ENCODE measurements around the gene SLC31A2. TPM values are rescaled to one million over a fixed set of nuclear protein-coding genes. Genes with fewer than 3 reads are reported as not detected.

Gene SLC31A2
- total and polyA plus RNA-seq, 10 donors: 7.7 to 97.3 (median 43.2) TPM

DNA sequence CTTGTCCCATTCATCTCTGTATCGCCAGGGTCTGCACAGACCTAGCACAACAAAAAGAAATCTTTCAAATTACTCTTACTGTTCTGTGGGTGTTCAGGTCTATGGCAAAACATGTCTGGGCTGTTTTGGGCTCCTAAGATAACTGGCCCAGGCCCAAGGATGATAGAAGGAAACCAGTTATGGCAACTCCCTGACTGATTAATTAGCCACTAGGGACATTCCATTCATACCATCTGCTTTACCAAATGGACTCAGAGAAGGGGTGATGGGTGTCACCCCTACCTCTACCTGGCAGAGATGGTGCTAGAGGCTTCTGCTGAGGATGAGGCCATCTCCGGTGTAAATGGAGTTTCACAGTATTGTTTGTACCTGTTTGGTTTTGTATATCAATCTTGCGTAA lies 1.9 kb downstream of the SLC31A2 start:
- intact Hi-C loops (cut with DNase I; ENCODE audit: low total_unique reads): no loop called here
- WGBS, 5 donors: 74 to 97% (median 86%) methylated on average over 3 of the region's 3 CpGs

DNA sequence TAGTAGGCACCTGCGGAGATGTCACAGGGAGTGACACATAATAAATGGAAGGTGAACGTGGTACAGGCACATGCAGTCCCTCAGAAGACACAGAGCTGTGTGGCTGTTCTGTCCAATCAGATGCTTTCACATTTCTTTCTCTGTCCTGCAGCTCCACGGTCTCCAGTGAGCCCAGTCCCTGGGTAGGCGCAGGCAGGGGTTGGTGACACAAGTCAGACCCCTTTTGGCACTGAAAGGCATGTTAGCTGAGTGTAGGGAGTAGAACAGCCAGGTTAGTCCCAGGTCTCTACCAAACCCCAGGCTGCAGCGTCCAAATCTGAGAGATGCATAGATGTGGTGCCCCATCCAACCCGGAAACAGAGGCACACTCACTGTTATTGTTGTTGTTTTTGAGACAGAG lies 2.8 kb downstream of the SLC31A2 start:
- TF ChIP-seq, protein P1, sequence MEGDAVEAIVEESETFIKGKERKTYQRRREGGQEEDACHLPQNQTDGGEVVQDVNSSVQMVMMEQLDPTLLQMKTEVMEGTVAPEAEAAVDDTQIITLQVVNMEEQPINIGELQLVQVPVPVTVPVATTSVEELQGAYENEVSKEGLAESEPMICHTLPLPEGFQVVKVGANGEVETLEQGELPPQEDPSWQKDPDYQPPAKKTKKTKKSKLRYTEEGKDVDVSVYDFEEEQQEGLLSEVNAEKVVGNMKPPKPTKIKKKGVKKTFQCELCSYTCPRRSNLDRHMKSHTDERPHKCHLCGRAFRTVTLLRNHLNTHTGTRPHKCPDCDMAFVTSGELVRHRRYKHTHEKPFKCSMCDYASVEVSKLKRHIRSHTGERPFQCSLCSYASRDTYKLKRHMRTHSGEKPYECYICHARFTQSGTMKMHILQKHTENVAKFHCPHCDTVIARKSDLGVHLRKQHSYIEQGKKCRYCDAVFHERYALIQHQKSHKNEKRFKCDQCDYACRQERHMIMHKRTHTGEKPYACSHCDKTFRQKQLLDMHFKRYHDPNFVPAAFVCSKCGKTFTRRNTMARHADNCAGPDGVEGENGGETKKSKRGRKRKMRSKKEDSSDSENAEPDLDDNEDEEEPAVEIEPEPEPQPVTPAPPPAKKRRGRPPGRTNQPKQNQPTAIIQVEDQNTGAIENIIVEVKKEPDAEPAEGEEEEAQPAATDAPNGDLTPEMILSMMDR (IDR thresholded peaks at IDR 0.05 in 8 of 11, conservative IDR thresholded peaks at IDR 0.05 in 3 of 11): no peak
- TF ChIP-seq POLR2AphosphoS5 (IDR thresholded peaks at IDR 0.05) (no peak), POLR2A (IDR thresholded peaks at IDR 0.05) (no peak)
- H3K27ac ChIP-seq: peak overlapping the region in 5 of 8 donors; percentile 3 to 96 (median 96)
- H3K27me3 ChIP-seq (replicated peaks in 1 of 7): no peaks in the 10 kb centered on the region
- H3K36me3 ChIP-seq: peaks cover 0 to 37% (median 8%) of the 10 kb centered on the region in 6 donors
- peak overlapping the region in 4 of 8 donors; percentile 10 to 94 (median 90) for H3K4me3 ChIP-seq
- intact Hi-C loops (cut with DNase I; ENCODE audit: low total_unique reads): no loop called here
- peaks cover 3 to 98% (median 56%) of the 10 kb centered on the region in 6 donors for H3K4me1 ChIP-seq
- WGBS, 5 donors: 83 to 93% (median 91%) methylated on average over 6 of the region's 6 CpGs
- DNase-seq: no peak
- no peaks in the 10 kb centered on the region for H3K9me3 ChIP-seq

More for the DNA sequence above, 1.9 kb downstream of the SLC31A2 start:
- Histone ChIP-seq H3K36me3 (peaks cover 0 to 28% (median 0%) of the 10 kb centered on the region in 6 donors), H3K27me3 (replicated peaks in 1 of 7) (no peaks in the 10 kb centered on the region), H3K4me3 (peak overlapping the region in 6 of 8 donors; percentile 55 to 94 (median 84)), H3K9me3 (no peaks in the 10 kb centered on the region), H3K4me1 (peaks cover 3 to 89% (median 55%) of the 10 kb centered on the region in 6 donors), H3K27ac (peak overlapping the region in 5 of 8 donors; percentile 87 to 96 (median 96))
- TF ChIP-seq, protein P1 (IDR thresholded peaks at IDR 0.05 in 8 of 11, conservative IDR thresholded peaks at IDR 0.05 in 3 of 11): no peak
- DNase-seq: no peak

- no peak for DNase-seq
- no peaks in the 10 kb centered on the region for H3K27me3 ChIP-seq (replicated peaks in 1 of 7)
- no peaks in the 10 kb centered on the region for H3K9me3 ChIP-seq
- peak overlapping the region in 4 of 8 donors; percentile 10 to 94 (median 90) for H3K4me3 ChIP-seq
- peak overlapping the region in 5 of 8 donors; percentile 3 to 96 (median 96) for H3K27ac ChIP-seq
- TF ChIP-seq POLR2AphosphoS5 (IDR thresholded peaks at IDR 0.05) (no peak), POLR2A (IDR thresholded peaks at IDR 0.05) (no peak)
- TF ChIP-seq, protein P1 (IDR thresholded peaks at IDR 0.05 in 8 of 11, conservative IDR thresholded peaks at IDR 0.05 in 3 of 11): no peak
- intact Hi-C loops (cut with DNase I; ENCODE audit: low total_unique reads): no loop called here
- H3K36me3 ChIP-seq: peaks cover 0 to 45% (median 14%) of the 10 kb centered on the region in 6 donors
- peaks cover 3 to 93% (median 56%) of the 10 kb centered on the region in 6 donors for H3K4me1 ChIP-seq
- 53 to 76% (median 71%) methylated on average over 6 of the region's 6 CpGs for WGBS, 5 donors
Observed at GRCh38 chr9:113154471-113154870, 3.7 kb downstream of the SLC31A2 start.

GRCh38 chr9:113154946-113155345 lies 4.1 kb downstream of the SLC31A2 start:
- Histone ChIP-seq H3K9me3 (no peaks in the 10 kb centered on the region), H3K27ac (peak overlapping the region in 4 of 8 donors; percentile 67 to 96 (median 96)), H3K27me3 (replicated peaks in 1 of 7) (no peaks in the 10 kb centered on the region), H3K4me1 (peaks cover 3 to 88% (median 55%) of the 10 kb centered on the region in 6 donors), H3K36me3 (peaks cover 0 to 50% (median 19%) of the 10 kb centered on the region in 6 donors), H3K4me3 (peak overlapping the region in 3 of 8 donors; percentile 88 to 94 (median 93))
- intact Hi-C loops (cut with DNase I; ENCODE audit: low total_unique reads): no loop called here
- TF ChIP-seq, protein P1 (IDR thresholded peaks at IDR 0.05 in 8 of 11, conservative IDR thresholded peaks at IDR 0.05 in 3 of 11): no peak
- TF ChIP-seq POLR2AphosphoS5 (IDR thresholded peaks at IDR 0.05) (no peak), POLR2A (IDR thresholded peaks at IDR 0.05) (no peak)
- 41 to 59% (median 45%) methylated on average over 2 of the region's 2 CpGs for WGBS, 5 donors
- DNase-seq: no peak
